ENCODE data around the gene ZNF543. TPM values are rescaled to one million over a fixed set of nuclear protein-coding genes. Genes with fewer than 3 reads are reported as not detected.

The ZNF543 gene
- total RNA-seq (2021; fragmentation: NEBNext Ultra II Directional; extraction: Animal tissue kit (Norgen Biotek cat#: 25700)) (8.7 and 9.0 TPM in 2 replicates), polyA plus RNA-seq (2011; rRNA removed) (1.7 and 1.8 TPM in 2 replicates), polyA minus RNA-seq (2011; rRNA and poly(A)+ RNA removed) (14.6 and 17.9 TPM in 2 replicates)
- polyA plus RNA-seq (2011; cell fraction: cytosol; rRNA removed) = 2.5 TPM
- 2.0 TPM for polyA plus RNA-seq (2011; cell fraction: nucleus; rRNA removed)
- polyA plus RNA-seq (2012, experiment 1 of 2) = 2.5 to 3.6 TPM (median 2.8 TPM) in 4 replicates
- polyA plus RNA-seq (2012, experiment 2 of 2) = 0.80 TPM
- 2.9 TPM for polyA plus RNA-seq (2013, experiment 1 of 2)
- polyA plus RNA-seq (2013, experiment 2 of 2) = 2.9 TPM
- polyA minus RNA-seq (2011; cell fraction: cytosol; rRNA and poly(A)+ RNA removed) = 7.1 TPM
- polyA minus RNA-seq (2011; cell fraction: nucleus; rRNA and poly(A)+ RNA removed) = 7.5 TPM
- long read RNA-seq, experiment 1, partial matches to known transcripts = 0 of 2 reads
- long read RNA-seq, experiment 1, other reads (novel, unspliced or antisense) = 2 of 2 reads
- long read RNA-seq, experiment 2 = 0 reads

DNA sequence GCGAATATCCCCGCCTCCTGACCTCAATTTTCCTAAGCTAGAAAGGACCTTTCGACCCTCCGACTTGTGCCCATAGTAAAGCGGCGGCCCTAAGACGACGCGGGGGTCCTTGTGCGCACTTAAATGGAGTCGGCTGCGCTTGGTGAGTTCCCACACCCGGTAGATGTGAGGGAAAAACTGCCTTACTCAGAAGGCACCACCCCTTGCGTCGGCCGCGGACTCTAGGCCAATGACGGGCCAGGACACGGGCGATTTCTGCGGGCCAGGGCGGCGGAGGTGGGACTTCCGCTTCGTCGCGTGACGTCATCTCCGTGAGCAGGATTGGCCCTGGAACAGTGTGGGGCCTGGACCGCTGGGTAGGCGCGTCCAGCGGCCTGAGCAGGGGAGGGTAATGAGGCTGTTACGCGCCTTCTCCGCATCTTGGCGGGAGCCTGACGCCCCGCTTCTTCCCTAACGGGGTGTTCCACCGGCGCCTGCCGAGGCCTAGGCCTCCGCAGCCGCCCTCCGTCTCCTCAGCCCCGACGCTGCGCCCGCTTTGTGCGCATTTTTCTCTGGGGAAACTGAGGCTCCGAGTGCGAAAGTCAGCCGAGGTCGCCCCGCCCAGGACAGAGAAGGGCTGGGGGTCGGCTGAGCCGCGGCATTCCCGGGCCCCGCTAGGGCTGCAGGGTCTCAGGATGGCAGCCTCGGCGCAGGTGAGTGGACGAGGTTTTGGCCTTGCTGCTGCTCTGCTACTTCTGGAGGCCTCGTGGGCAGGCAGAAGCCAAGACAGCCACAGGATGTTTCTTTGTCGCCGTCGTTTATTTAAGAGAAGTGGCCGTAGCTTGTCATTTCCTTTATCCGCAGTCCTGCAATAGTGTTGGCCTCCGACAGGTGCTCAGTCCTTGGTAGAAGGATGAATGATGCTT is at the start of gene ZNF543:
ZNF543 (plus strand) TSS at position 293 of the 905 bp plus-strand sequence; CDS start at position 675, 382 bp downstream.
- CTCF ChIA-PET (ENCODE audit: partially characterized antibody) = interaction anchor here (1.5 kb wide), 1 partner anchor 11 kb away, joined by 3 read pairs; no protein-coding TSS in a partner anchor
- no peak within 1 kb of the TSS for H2BK15ac ChIP-seq (ENCODE audit: low read length)
- H3K18ac ChIP-seq (ENCODE audit: extremely low read depth, low read length) = no peak within 1 kb of the TSS
- H3K4me2 ChIP-seq (ENCODE audit: insufficient read depth in 1 of 2, low read depth in 2 of 2, low read length in 2 of 2) = peak within 1 kb of the TSS; percentile 87 to 89
- H3K23ac ChIP-seq (ENCODE audit: insufficient read length) = no peak within 1 kb of the TSS
- H4K5ac ChIP-seq (ENCODE audit: insufficient read length, low read depth, low read length) = peak within 1 kb of the TSS; percentile 58
- H3K23me2 ChIP-seq (ENCODE audit: low read depth, low read length) = peaks cover 7% of the 10 kb centered on the region
- no peak within 1 kb of the TSS for H2BK12ac ChIP-seq (ENCODE audit: low read depth, low read length)
- peak within 1 kb of the TSS; percentile 81 to 90 (median 87) for H3K4me3 ChIP-seq (ENCODE audit: extremely low read depth in 1 of 4, insufficient read depth in 2 of 4, low read depth in 3 of 4, low read length in 4 of 4)
- peak; percentile 66 for FAIRE-seq
- H4K8ac ChIP-seq (ENCODE audit: extremely low read depth, insufficient read depth, low read length) = peak within 1 kb of the TSS; percentile 90; the same call in 1 of the 2 replicates
- DNase-seq (ENCODE audit: low read depth in 1 of 2, low spot score in 2 of 2) = peak; percentile 80 to 96
- peaks cover 0 to 2% (median under 1%) of the 10 kb centered on the region in 4 experiments; a peak in 3 of 7 replicates for H3K4me1 ChIP-seq (replicated peaks in 1 of 4; ENCODE audit: control insufficient read depth in 3 of 4, insufficient read depth in 4 of 4, low read length in 3 of 4)
- H3K27ac ChIP-seq (ENCODE audit: low read depth, low read length) = peak within 1 kb of the TSS; percentile 78
- H4K20me1 ChIP-seq (replicated peaks in 1 of 2; ENCODE audit: control insufficient read depth in 1 of 2, insufficient read depth in 2 of 2, low read length in 2 of 2) = peaks cover 0 to 7% of the 10 kb centered on the region in 2 experiments
- peak within 1 kb of the TSS; percentile 81 to 83 (median 82) for H3K9ac ChIP-seq (replicated peaks in 1 of 4; ENCODE audit: extremely low read depth in 1 of 4, low read depth in 3 of 4, low read length in 3 of 4)
- peak within 1 kb of the TSS; percentile 22; the same call in 1 of the 2 replicates for H2AFZ ChIP-seq (ENCODE audit: low read length)
- H4K91ac ChIP-seq (replicated peaks; ENCODE audit: insufficient read length, low read length) = no peak within 1 kb of the TSS
- H3K27me3 ChIP-seq (replicated peaks in 1 of 4; ENCODE audit: control insufficient read depth in 3 of 4, extremely low read depth in 1 of 4, insufficient read depth in 3 of 4, low read length in 3 of 4) = no peaks in the 10 kb centered on the region; a peak in 3 of 7 replicates
- POLR2A ChIA-PET (ENCODE audit: partially characterized antibody) = interaction anchor here (0.8 to 1.6 kb wide), 6 partner anchors 9 to 111 kb away, joined by 3 to 5 read pairs (median 4); no protein-coding TSS in a partner anchor
- no peak within 1 kb of the TSS for H2BK20ac ChIP-seq (ENCODE audit: low read length)
- H3K79me2 ChIP-seq (ENCODE audit: control insufficient read depth in 1 of 2, insufficient read depth in 2 of 2, low read length in 2 of 2) = peaks cover 11 to 29% of the 10 kb centered on the region in 2 experiments
- H3K14ac ChIP-seq (ENCODE audit: insufficient read length) = no peak within 1 kb of the TSS
- H2BK120ac ChIP-seq (replicated peaks; ENCODE audit: low read depth, low read length) = no peak within 1 kb of the TSS
- H2BK5ac ChIP-seq (ENCODE audit: low read depth, low read length) = no peak within 1 kb of the TSS; the same call in 1 of the 2 replicates
- no peaks in the 10 kb centered on the region for H3K9me3 ChIP-seq (ENCODE audit: insufficient read depth in 2 of 2, low read depth in 1 of 2, low read length in 1 of 2)
- H3K4ac ChIP-seq (replicated peaks; ENCODE audit: insufficient read length, low read depth, low read length) = no peak within 1 kb of the TSS
- H2AK5ac ChIP-seq (ENCODE audit: low read depth, low read length) = no peak within 1 kb of the TSS
- WGBS, 2 experiments (ENCODE audit: extremely low coverage in 1 of 2, insufficient coverage in 1 of 2, insufficient read length in 1 of 2, insufficient replicate concordance in 2 of 2, low coverage in 1 of 2, low lambda C conversion rate in 2 of 2, missing lambda C conversion rate in 1 of 2) = 2% methylated on average over 66 of the region's 71 CpGs; no CpG with 5 or more reads in 1 of the 2 experiments
- peaks cover 5 to 18% (median 13%) of the 10 kb centered on the region in 4 experiments; a peak in 6 of 8 replicates for H3K36me3 ChIP-seq (ENCODE audit: control insufficient read depth in 2 of 4, insufficient read depth in 4 of 4, low read length in 3 of 4)
- no peak within 1 kb of the TSS for H3K56ac ChIP-seq (replicated peaks; ENCODE audit: insufficient read length, low read depth, low read length)
- H3K79me1 ChIP-seq (ENCODE audit: low read depth, low read length) = peaks cover 12% of the 10 kb centered on the region
- peak; percentile 74; the same call in 1 of the 2 replicates for TF ChIP-seq YY1 (IDR thresholded peaks at IDR 0.05; ENCODE audit: low read depth, low read length)
- peak; percentile 80 to 93 for TF ChIP-seq POLR2A (IDR thresholded peaks at IDR 0.05; ENCODE audit: control extremely low read depth in 1 of 2, low read depth in 2 of 2, low read length in 2 of 2)
- TF ChIP-seq KDM5A (IDR thresholded peaks at IDR 0.05; ENCODE audit: low read length) = peak; percentile 53; the same call in 1 of the 2 replicates
- no peak for TF ChIP-seq RXRA (IDR thresholded peaks at IDR 0.05; ENCODE audit: insufficient read depth, low read depth, low read length)
- TF ChIP-seq HDAC2 (IDR thresholded peaks at IDR 0.05; ENCODE audit: borderline replicate concordance in 1 of 2, low read depth in 2 of 2, low read length in 2 of 2) = 0 out of 4 replicates have a peak, but pooled peaks of 1 of the 2 experiments have one; percentile 61
- peak; percentile 88; the same call in 1 of the 2 replicates for TF ChIP-seq GABPA (IDR thresholded peaks at IDR 0.05; ENCODE audit: borderline replicate concordance, insufficient read depth, low read length)
- TF ChIP-seq CREB1 (IDR thresholded peaks at IDR 0.05) = peak; percentile 96
- TF ChIP-seq BCL11A (IDR thresholded peaks at IDR 0.05; ENCODE audit: low read depth in 2 of 2, low read length in 2 of 2) = no peak

Data from H1 (cell line).